IMR-90 (cell line): ENCODE measurements around the gene GDF9. TPM values are rescaled to one million over a fixed set of nuclear protein-coding genes. Genes with fewer than 3 reads are reported as not detected.

Experiments used
- ATAC-seq: fragments of 200-7000 bp; cut with Tn5 transposase; 2 replicates; pipeline ENCODE4 v1.9.1; 2020; ENCODE audit warnings: low read depth, mild to moderate bottlenecking, moderate library complexity
- BruUV-seq: library from RNA; stranded (reverse); fragments of 400-500 nt; replicated peaks from 2 replicates; lab custom pipeline; 2021; lab: Mats Ljungman, UMichigan
- CTCF ChIA-PET: fragments of 300-600 bp; formaldehyde crosslinking; extraction: SDS; loops from one replicate; lab custom pipeline; 2021; ENCODE audit warnings: antibody characterized with exemption; lab: Yijun Ruan, JAX
- POLR2A ChIA-PET: fragments of 300-600 bp; sonication (Branson Sonifier 250); formaldehyde crosslinking; loops from one replicate; lab custom pipeline; 2022; ENCODE audit warnings: antibody characterized with exemption; ENCODE audit not compliant: unreplicated experiment; lab: Charles Lee
- DNase-seq: peaks from one replicate; pipeline ENCODE4 v3.0.0; 2013
- H2AFZ ChIP-seq: replicated peaks from 2 replicates; pipeline ENCODE3; 2013; ENCODE audit warnings: low read length, mild to moderate bottlenecking; ENCODE audit not compliant: poor library complexity
- H2AK5ac ChIP-seq: 2 replicates; pipeline ENCODE4 v1.6.1; 2013; ENCODE audit warnings: low read depth, low read length, inconsistent platforms
- H2AK9ac ChIP-seq: replicated peaks from 2 replicates; pipeline ENCODE3; 2013; ENCODE audit warnings: mild to moderate bottlenecking, low read depth, low read length, moderate library complexity; ENCODE audit not compliant: poor library complexity
- H2BK120ac ChIP-seq: 2 replicates; pipeline ENCODE4 v1.6.1; 2013; ENCODE audit warnings: low read depth, low read length, inconsistent platforms
- H2BK15ac ChIP-seq: 3 replicates; pipeline ENCODE4 v1.6.1; 2013; ENCODE audit warnings: low read depth, low read length, inconsistent platforms
- H2BK20ac ChIP-seq: 2 replicates; pipeline ENCODE4 v1.6.1; 2013; ENCODE audit warnings: low read depth, mild to moderate bottlenecking, inconsistent platforms, low read length, moderate library complexity
- H2BK5ac ChIP-seq: 2 replicates; pipeline ENCODE4 v1.6.1; 2013; ENCODE audit warnings: mild to moderate bottlenecking, low read depth, low read length, inconsistent platforms; ENCODE audit not compliant: poor library complexity, severe bottlenecking
- H3K14ac ChIP-seq: replicated peaks from 2 replicates; pipeline ENCODE4 v1.6.1; 2013; ENCODE audit warnings: low read depth, low read length, inconsistent platforms
- H3K18ac ChIP-seq: 2 replicates; pipeline ENCODE4 v1.6.1; 2013; ENCODE audit warnings: low read depth, low read length, control low read depth
- H3K23ac ChIP-seq: 2 replicates; pipeline ENCODE4 v1.6.1; 2013; ENCODE audit warnings: low read depth, low read length, inconsistent platforms
- H3K27ac ChIP-seq: 2 replicates; pipeline ENCODE4 v1.5.1; 2013; ENCODE audit warnings: mild to moderate bottlenecking, control low read depth, low read length; ENCODE audit not compliant: insufficient read depth
- H3K27me3 ChIP-seq: 2 replicates; pipeline ENCODE4 v1.6.1; 2013; ENCODE audit warnings: low read length; ENCODE audit not compliant: control insufficient read depth, insufficient read depth
- H3K36me3 ChIP-seq: 2 replicates; pipeline ENCODE4 v1.6.1; 2013; ENCODE audit warnings: low read length, mixed read lengths; ENCODE audit not compliant: control insufficient read depth, insufficient read depth
- H3K4ac ChIP-seq: 2 replicates; pipeline ENCODE4 v1.6.1; 2013; ENCODE audit warnings: low read depth, low read length, inconsistent platforms
- H3K4me1 ChIP-seq: 2 replicates; pipeline ENCODE4 v1.6.1; 2013; ENCODE audit warnings: low read length, mixed read lengths; ENCODE audit not compliant: control insufficient read depth, insufficient read depth
- H3K4me2 ChIP-seq: 2 replicates; pipeline ENCODE4 v1.6.1; 2013; ENCODE audit warnings: low read depth, mild to moderate bottlenecking, control low read depth, low read length, moderate library complexity
- H3K4me3 ChIP-seq: 2 replicates; pipeline ENCODE4 v1.5.1; 2013; ENCODE audit warnings: low read depth, mild to moderate bottlenecking, control low read depth, low read length, moderate library complexity; ENCODE audit not compliant: insufficient read depth
- H3K56ac ChIP-seq: 2 replicates; pipeline ENCODE4 v1.6.1; 2013; ENCODE audit warnings: low read length, inconsistent platforms; ENCODE audit not compliant: insufficient read depth; ENCODE audit errors: extremely low read depth
- H3K79me1 ChIP-seq, 2 experiments: 2 replicates each; pipeline ENCODE4 v1.6.1; 2013; ENCODE audit warnings: low read length in 2 of 2, inconsistent platforms in 1 of 2, low read depth in 1 of 2
- H3K9ac ChIP-seq: 2 replicates; pipeline ENCODE4 v1.6.1; 2013; ENCODE audit warnings: low read depth, low read length, control low read depth
- H3K9me1 ChIP-seq: 2 replicates; pipeline ENCODE4 v1.6.1; 2013; ENCODE audit warnings: low read length, inconsistent platforms; ENCODE audit not compliant: insufficient read depth
- H3K9me3 ChIP-seq: 2 replicates; pipeline ENCODE4 v1.6.1; 2013; ENCODE audit warnings: low read length; ENCODE audit not compliant: control insufficient read depth, insufficient read depth
- H4K20me1 ChIP-seq: 2 replicates; pipeline ENCODE4 v1.6.1; 2013; ENCODE audit warnings: low read length, inconsistent platforms; ENCODE audit not compliant: insufficient read depth
- H4K5ac ChIP-seq: 2 replicates; pipeline ENCODE4 v1.6.1; 2013; ENCODE audit warnings: mild to moderate bottlenecking, low read depth, low read length, control low read depth
- H4K8ac ChIP-seq, 2 experiments: 2 replicates each; pipeline ENCODE4 v1.6.1; 2013; ENCODE audit warnings: low read depth in 2 of 2, low read length in 2 of 2, control low read depth in 1 of 2, inconsistent platforms in 1 of 2
- H4K91ac ChIP-seq: 2 replicates; pipeline ENCODE4 v1.6.1; 2013; ENCODE audit warnings: low read depth, low read length, inconsistent platforms; ENCODE audit not compliant: insufficient read depth
- BHLHE40 ChIP-seq: fragments of 150-350 bp; IDR thresholded peaks from 2 replicates; pipeline ENCODE4 v1.6.1; 2016; ENCODE audit warnings: mild to moderate bottlenecking, low read depth, low read length
- CEBPB ChIP-seq: IDR thresholded peaks from 2 replicates; pipeline ENCODE4 v1.6.1; 2012; ENCODE audit warnings: low read depth, low read length, improper control_type of control experiment
- CHD1 ChIP-seq: IDR thresholded peaks from 2 replicates; pipeline ENCODE4 v1.6.1; 2012; ENCODE audit warnings: low read depth, low read length, improper control_type of control experiment
- ELK1 ChIP-seq: fragments of 150-350 bp; IDR thresholded peaks from 2 replicates; pipeline ENCODE4 v1.6.1; 2016; ENCODE audit warnings: low read depth, mild to moderate bottlenecking, low read length, moderate library complexity, borderline replicate concordance
- FOS ChIP-seq: fragments of 150-350 bp; IDR thresholded peaks from 2 replicates; pipeline ENCODE4 v1.6.1; 2016; ENCODE audit warnings: low read depth, low read length
- POLR2A ChIP-seq: IDR thresholded peaks from 2 replicates; pipeline ENCODE4 v1.6.1; 2012; ENCODE audit warnings: mild to moderate bottlenecking, low read depth, low read length
- RAD21 ChIP-seq: IDR thresholded peaks from 2 replicates; pipeline ENCODE4 v1.6.1; 2012; ENCODE audit warnings: low read length, improper control_type of control experiment
- SMC3 ChIP-seq: fragments of 150-350 bp; IDR thresholded peaks from 2 replicates; pipeline ENCODE4 v1.6.1; 2016; ENCODE audit warnings: low read depth, mild to moderate bottlenecking, antibody characterized with exemption, low read length, moderate library complexity
- WGBS, 2 experiments: methylation state at CpG; one replicate each; pipeline versions ENCODE4 v1.1.5 to v1.1.7; 2013; ENCODE audit warnings: missing lambda C conversion rate in 2 of 2; ENCODE audit not compliant: insufficient read length in 1 of 2; ENCODE audit errors: extremely low coverage in 2 of 2; 5-methylcytosine and 5-hydroxymethylcytosine counted together
- dilution Hi-C: fragments of 300-500 bp; cut with HindIII; formaldehyde crosslinking; loops from one replicate; pipeline ENCODE4 v1.14.3; 2018; ENCODE audit warnings: low sequenced_read_pairs; ENCODE audit not compliant: unreplicated experiment
- in situ Hi-C: fragments of 300-500 bp; cut with MboI; formaldehyde crosslinking; loops from 3 replicates; pipeline ENCODE4 v1.14.3; 2019; ENCODE audit warnings: low sequenced_read_pairs, inconsistent platforms, mixed read lengths
- intact Hi-C: fragments of 100-400 bp; cut with micrococcal nuclease; formaldehyde crosslinking; loops from 2 replicates; pipeline ENCODE4 v1.10.0; 2022
- polyA plus RNA-seq, 3 experiments: library from polyadenylated mRNA; depleted of rRNA; stranded (reverse); fragments of >200 nt; gene quantifications; 2 replicates each; pipeline ENCODE4 v1.2.3, GENCODE V29; 2012; ENCODE audit warnings: low replicate concordance in 1 of 3
- total RNA-seq: library from RNA; depleted of rRNA; stranded (reverse); fragments of >200 nt; gene quantifications from 2 replicates; pipeline ENCODE4 v1.2.3, GENCODE V29; 2012

Gene GDF9
- total and polyA plus RNA-seq, 2 of the 4 experiments (the other 2 are of a cell fraction), result 0.18 to 0.21 TPM

GRCh38 chr5:132839426-132840301 lies 26.6 kb downstream of the GDF9 start:
- Histone ChIP-seq H3K36me3 (no peaks in the 10 kb centered on the region), H4K20me1 (no peaks in the 10 kb centered on the region), H3K9me3 (no peaks in the 10 kb centered on the region), H3K27ac (peak overlapping the region; percentile 95), H2BK15ac (peak overlapping the region; percentile 86; the same call in 2 of the 3 replicates), H3K56ac (peak overlapping the region; percentile 74), H3K9me1 (peaks cover 7% of the 10 kb centered on the region), H4K91ac (peak overlapping the region; percentile 84), H3K4ac (peak overlapping the region; percentile 90), H3K4me2 (peak overlapping the region; percentile 86), H3K18ac (peak overlapping the region; percentile 92), H2AK9ac (peak overlapping the region; percentile 65), H3K79me1 (no peaks in the 10 kb centered on the region), H2AK5ac (peak overlapping the region; percentile 28), H2BK120ac (peak overlapping the region; percentile 92), H3K27me3 (no peaks in the 10 kb centered on the region), H4K5ac (peak overlapping the region; percentile 95), H4K8ac (peak overlapping the region; percentile 46 to 89), H3K4me3 (no peak overlapping the region), H2AFZ (peak overlapping the region; percentile 89), H3K14ac (peak overlapping the region; percentile 74), H3K23ac (peak overlapping the region; percentile 68; the same call in 1 of the 2 replicates), H2BK20ac (peak overlapping the region; percentile 83), H2BK5ac (peak overlapping the region; percentile 93), H3K4me1 (peaks cover 19% of the 10 kb centered on the region), H3K9ac (peak overlapping the region; percentile 60)
- DNase-seq (peak; percentile 87), ATAC-seq (peak; percentile 97)
- WGBS, 2 experiments, result 20% methylated on average over 1 of the region's 8 CpGs; no CpG with 5 or more reads in 1 of the 2 experiments
- TF ChIP-seq POLR2A, result no peak
- TF ChIP-seq FOS, result 0 out of 2 replicates have a peak, but pooled peaks have one; percentile 26
- no peak for TF ChIP-seq SMC3
- TF ChIP-seq ELK1, result no peak
- TF ChIP-seq BHLHE40, result peak; percentile 66
- peak; percentile 62 for TF ChIP-seq CEBPB
- TF ChIP-seq RAD21, result no peak
- TF ChIP-seq CHD1, result no peak
- intact Hi-C loops (no loop called here), in situ Hi-C loops (no loop called here), dilution Hi-C loops (no loop called here)
- no TSS peak for BruUV-seq
- ChIA-PET POLR2A (interaction anchor here (1.0 kb wide), 1 partner anchor 44 kb away, joined by 3 read pairs; no protein-coding TSS in a partner anchor), CTCF (interaction anchor here (0.7 to 1.0 kb wide), 2 partner anchors 43 to 305 kb away, joined by 3 read pairs; no protein-coding TSS in a partner anchor)
